Stimulated activated CD8-positive, alpha-beta memory T cell treated with anti-CD3 and anti-CD28 coated beads, Interleukin-12 subunit alpha, Interleukin-12 subunit beta, amount 100 ng/mL, for 1 hour (primary cell): ENCODE results near the gene NAALADL2.

Experiments used
- DNase-seq: peaks from one replicate; pipeline ENCODE4 v3.0.0-alpha.2; 2020; ENCODE audit warnings: low read depth

The NAALADL2 gene

GRCh38 chr3:175200391-175201095, 341.4 kb downstream of the NAALADL2 start:
- DNase-seq: no peak

- no peak for DNase-seq
These were observed 348.2 kb downstream of the NAALADL2 start for GRCh38 chr3:175207361-175207760.

- no peak for DNase-seq
These were observed 349.2 kb downstream of the NAALADL2 start for GRCh38 chr3:175208326-175208725.

GRCh38 chr3:175211466-175211865, 352.3 kb downstream of the NAALADL2 start:
- DNase-seq: no peak

GRCh38 chr3:175212896-175213295, 353.8 kb downstream of the NAALADL2 start:
- DNase-seq: no peak

GRCh38 chr3:175214216-175214615, 355.1 kb downstream of the NAALADL2 start:
- DNase-seq: no peak

- no peak for DNase-seq
These were observed 356.7 kb downstream of the NAALADL2 start for GRCh38 chr3:175215833-175216232.

GRCh38 chr3:175222356-175222755, 363.2 kb downstream of the NAALADL2 start:
- DNase-seq: no peak

- no peak for DNase-seq
These were observed 364.9 kb downstream of the NAALADL2 start for GRCh38 chr3:175224051-175224450.

GRCh38 chr3:175226444-175226843, 367.3 kb downstream of the NAALADL2 start:
- DNase-seq: no peak

- no peak for DNase-seq
These were observed 368.0 kb downstream of the NAALADL2 start for GRCh38 chr3:175227126-175227525.

- no peak for DNase-seq
These were observed 375.1 kb downstream of the NAALADL2 start for GRCh38 chr3:175233957-175234940.

- DNase-seq: no peak
These were observed 379.7 kb downstream of the NAALADL2 start for GRCh38 chr3:175238801-175239200.

GRCh38 chr3:175240921-175241320, 381.8 kb downstream of the NAALADL2 start:
- no peak for DNase-seq

GRCh38 chr3:175242243-175242642, 383.1 kb downstream of the NAALADL2 start:
- DNase-seq: no peak

- DNase-seq: no peak
These were observed 387.1 kb downstream of the NAALADL2 start for GRCh38 chr3:175246234-175246633.

GRCh38 chr3:175246766-175247165, 387.6 kb downstream of the NAALADL2 start:
- DNase-seq: no peak

- no peak for DNase-seq
These were observed 388.5 kb downstream of the NAALADL2 start for GRCh38 chr3:175247629-175248028.

GRCh38 chr3:175248832-175249231, 389.7 kb downstream of the NAALADL2 start:
- no peak for DNase-seq

- no peak for DNase-seq
These were observed 396.6 kb downstream of the NAALADL2 start for GRCh38 chr3:175255698-175256097.

GRCh38 chr3:175257123-175257522, 398.0 kb downstream of the NAALADL2 start:
- no peak for DNase-seq

- DNase-seq: no peak
These were observed 399.6 kb downstream of the NAALADL2 start for GRCh38 chr3:175258763-175259162.

- DNase-seq: no peak
These were observed 401.1 kb downstream of the NAALADL2 start for GRCh38 chr3:175260145-175260794.
